OCI-M2 (cell line): ENCODE data around the gene PTOV1.

Source experiments
- DNase-seq: peaks from one replicate; lab custom pipeline; 2025; ENCODE audit not compliant: unreplicated experiment; lab: John Stamatoyannopoulos, UW

Gene PTOV1

GRCh38 chr19:49850487-49851342 lies at the start of gene PTOV1:
PTOV1 (plus strand) TSS chr19:49851159.
- DNase-seq, result peak; percentile 88

GRCh38 chr19:49801401-49801888 lies 49.5 kb upstream of the PTOV1 start:
- no peak for DNase-seq

- no peak for DNase-seq
Observed at GRCh38 chr19:49801966-49802661, 48.8 kb upstream of the PTOV1 start.

GRCh38 chr19:49802836-49803528 lies 48.0 kb upstream of the PTOV1 start:
- no peak for DNase-seq

- no peak for DNase-seq
Observed at GRCh38 chr19:49803529-49803856, 47.5 kb upstream of the PTOV1 start.

GRCh38 chr19:49805822-49806619 lies 44.9 kb upstream of the PTOV1 start:
- no peak for DNase-seq

- DNase-seq, result no peak
Observed at GRCh38 chr19:49806620-49806959, 44.4 kb upstream of the PTOV1 start.

GRCh38 chr19:49807058-49807903 lies 43.7 kb upstream of the PTOV1 start:
- DNase-seq, result no peak

GRCh38 chr19:49807904-49808675 lies 42.9 kb upstream of the PTOV1 start:
- no peak for DNase-seq

- no peak for DNase-seq
Observed at GRCh38 chr19:49808711-49809159, 42.2 kb upstream of the PTOV1 start.

GRCh38 chr19:49809160-49809940 lies 41.6 kb upstream of the PTOV1 start:
- no peak for DNase-seq

- DNase-seq, result no peak
Observed at GRCh38 chr19:49809941-49810389, 41.0 kb upstream of the PTOV1 start.

GRCh38 chr19:49811328-49811727 lies 39.6 kb upstream of the PTOV1 start:
- no peak for DNase-seq

- DNase-seq, result no peak
Observed at GRCh38 chr19:49812452-49812996, 38.4 kb upstream of the PTOV1 start.

- DNase-seq, result peak; percentile 98
Observed at GRCh38 chr19:49812997-49813861, 37.7 kb upstream of the PTOV1 start, which contains the start of gene FUZ. FUZ (minus strand) TSS chr19:49813292; CDS start chr19:49813106, 186 bp downstream.

GRCh38 chr19:49814010-49814409 lies 36.9 kb upstream of the PTOV1 start:
- DNase-seq, result no peak

GRCh38 chr19:49816590-49816989 lies 34.4 kb upstream of the PTOV1 start:
- DNase-seq, result no peak
